Measurements from ENCODE around the gene HLF.

The HLF gene

GRCh38 chr17:55346658-55347057, 81.9 kb downstream of the HLF start:
- no peak for TF ChIP-seq CTCF (IDR thresholded peaks at IDR 0.05; ENCODE audit: insufficient read depth, low read depth, low read length, missing control alignments)

GRCh38 chr17:55347341-55347740, 82.6 kb downstream of the HLF start:
- TF ChIP-seq CTCF (IDR thresholded peaks at IDR 0.05; ENCODE audit: insufficient read depth, low read depth, low read length, missing control alignments) = no peak
- no peak overlapping the region for H3K4me3 ChIP-seq (ENCODE audit: low read depth, low read length)
- DNase-seq (ENCODE audit: low read depth) = no peak

More at GRCh38 chr17:55346658-55347057, 81.9 kb downstream of the HLF start:
- H3K4me3 ChIP-seq (ENCODE audit: low read depth, low read length) = no peak overlapping the region
- DNase-seq (ENCODE audit: low read depth) = no peak

GRCh38 chr17:55348749-55349354, 84.1 kb downstream of the HLF start:
- no peak overlapping the region for H3K4me3 ChIP-seq (ENCODE audit: low read depth, low read length)
- peak; percentile 81 for TF ChIP-seq CTCF (IDR thresholded peaks at IDR 0.05; ENCODE audit: insufficient read depth, low read depth, low read length, missing control alignments)
- DNase-seq (ENCODE audit: low read depth) = peak; percentile 57

- TF ChIP-seq CTCF (IDR thresholded peaks at IDR 0.05; ENCODE audit: insufficient read depth, low read depth, low read length, missing control alignments) = no peak
- no peak for DNase-seq (ENCODE audit: low read depth)
- no peak overlapping the region for H3K4me3 ChIP-seq (ENCODE audit: low read depth, low read length)
These were observed 86.1 kb downstream of the HLF start for GRCh38 chr17:55350825-55351205.

GRCh38 chr17:55351226-55351625, 86.5 kb downstream of the HLF start:
- H3K4me3 ChIP-seq (ENCODE audit: low read depth, low read length) = no peak overlapping the region
- no peak for DNase-seq (ENCODE audit: low read depth)
- TF ChIP-seq CTCF (IDR thresholded peaks at IDR 0.05; ENCODE audit: insufficient read depth, low read depth, low read length, missing control alignments) = no peak

- TF ChIP-seq CTCF (IDR thresholded peaks at IDR 0.05; ENCODE audit: insufficient read depth, low read depth, low read length, missing control alignments) = no peak
- DNase-seq (ENCODE audit: low read depth) = no peak
- no peak overlapping the region for H3K4me3 ChIP-seq (ENCODE audit: low read depth, low read length)
These were observed 89.2 kb downstream of the HLF start for GRCh38 chr17:55354010-55354409.

GRCh38 chr17:55354941-55355340, 90.2 kb downstream of the HLF start:
- no peak for TF ChIP-seq CTCF (IDR thresholded peaks at IDR 0.05; ENCODE audit: insufficient read depth, low read depth, low read length, missing control alignments)
- DNase-seq (ENCODE audit: low read depth) = no peak
- H3K4me3 ChIP-seq (ENCODE audit: low read depth, low read length) = no peak overlapping the region
